G401 (cell line): ENCODE data around the gene ALPK3. TPM values are rescaled to one million over a fixed set of nuclear protein-coding genes. Genes with fewer than 3 reads are reported as not detected.
"Not testable (repeated sequence)": the region's sequence is repeated elsewhere in the genome, so short reads cannot be mapped to it uniquely, and the experiment has no call there.

Experiments
- DNase-seq: peaks from one replicate; pipeline ENCODE4 v3.0.0-alpha.2; 2015; ENCODE audit warnings: low spot score
- in situ Hi-C: cut with HindIII; loops from 2 replicates; pipeline ENCODE4 v1.10.0; 2016; ENCODE audit warnings: low sequenced_read_pairs, mixed read lengths
- total RNA-seq: library from RNA; depleted of rRNA; stranded (reverse); fragments of >200 nt; shearing (Covaris generic); gene quantifications from 2 replicates; pipeline ENCODE4 v1.2.3, GENCODE V29; 2014

ALPK3 gene
- total RNA-seq, 1 experiment from 2014 or later: 0.20 TPM

DNA sequence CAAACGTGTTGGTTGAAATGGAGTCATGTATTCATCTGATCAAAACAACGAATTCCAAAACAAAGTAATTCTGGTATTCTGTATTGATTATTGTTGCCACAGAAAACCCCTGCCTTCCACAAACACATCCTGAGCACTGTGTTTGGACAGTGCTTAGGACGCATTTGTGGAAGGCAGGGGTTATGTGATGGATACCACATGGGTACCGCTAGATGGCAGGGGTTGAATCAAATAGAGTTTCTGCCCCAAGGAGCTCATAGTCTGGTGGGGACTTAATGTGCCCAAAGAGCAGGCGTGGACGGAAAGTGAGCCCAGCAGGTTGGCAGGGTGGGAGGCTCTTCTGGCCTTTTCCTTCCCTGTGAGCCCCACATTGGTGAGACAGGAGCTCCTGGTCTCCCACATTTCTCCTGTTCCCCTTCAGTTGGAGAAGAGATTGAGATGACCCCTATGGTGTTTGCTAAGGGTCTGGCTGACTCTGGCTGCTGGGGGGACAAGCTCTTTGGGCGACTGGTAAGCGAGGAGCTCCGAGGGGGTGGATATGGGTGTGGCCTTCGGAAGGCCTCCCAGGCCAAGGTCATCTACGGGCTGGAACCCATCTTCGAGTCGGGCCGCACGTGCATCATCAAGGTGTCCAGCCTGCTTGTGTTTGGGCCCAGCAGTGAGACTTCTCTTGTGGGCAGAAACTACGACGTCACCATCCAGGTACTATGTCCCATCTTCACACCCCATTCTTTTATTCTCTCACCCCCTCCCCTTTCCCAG, 45.2 kb downstream of the ALPK3 start:
- in situ Hi-C loops: no loop called here
- no peak for DNase-seq

DNA sequence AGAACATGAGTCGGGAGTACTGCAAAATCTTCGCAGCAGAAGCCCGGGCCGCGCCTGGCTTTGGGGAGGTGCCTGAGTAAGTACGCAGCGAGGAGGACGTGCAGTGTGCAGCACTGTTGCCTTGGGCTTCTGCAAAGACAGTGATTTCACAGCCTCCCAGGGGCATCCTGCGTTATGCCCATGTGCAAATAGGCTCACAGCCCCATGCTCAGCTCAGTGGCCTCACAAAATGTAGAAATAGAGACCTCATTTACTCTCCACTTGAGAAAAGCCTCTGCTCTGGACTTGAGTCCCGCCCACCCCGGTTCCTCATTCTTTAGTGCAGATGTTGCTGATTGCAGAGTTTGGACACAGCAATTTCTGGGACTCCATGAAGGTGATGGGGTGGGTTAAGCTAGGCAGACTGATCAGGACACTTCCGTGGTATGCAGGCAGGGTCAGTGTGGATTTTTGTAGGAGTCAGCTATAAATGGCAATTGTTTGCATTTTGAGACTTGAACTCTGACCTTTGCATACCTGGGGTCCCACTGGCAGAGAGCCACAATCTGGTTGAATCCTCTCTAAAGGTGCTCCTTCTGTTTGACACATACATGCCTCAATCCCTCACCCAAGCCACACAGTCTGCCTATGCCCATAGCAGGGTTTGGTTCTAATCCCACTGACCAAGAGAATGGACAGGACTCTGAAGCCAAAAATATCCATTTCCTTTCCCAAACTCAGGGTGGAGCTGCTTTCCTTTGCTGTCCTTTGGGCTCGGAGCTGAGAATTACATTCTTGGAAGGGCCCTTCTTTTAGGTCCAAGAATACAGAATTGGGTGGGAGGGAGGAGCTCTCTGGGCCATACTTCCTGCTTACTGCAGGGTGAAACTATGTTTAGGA, 46.6 kb downstream of the ALPK3 start:
- in situ Hi-C loops: no loop called here
- peak; percentile 3 for DNase-seq

DNA sequence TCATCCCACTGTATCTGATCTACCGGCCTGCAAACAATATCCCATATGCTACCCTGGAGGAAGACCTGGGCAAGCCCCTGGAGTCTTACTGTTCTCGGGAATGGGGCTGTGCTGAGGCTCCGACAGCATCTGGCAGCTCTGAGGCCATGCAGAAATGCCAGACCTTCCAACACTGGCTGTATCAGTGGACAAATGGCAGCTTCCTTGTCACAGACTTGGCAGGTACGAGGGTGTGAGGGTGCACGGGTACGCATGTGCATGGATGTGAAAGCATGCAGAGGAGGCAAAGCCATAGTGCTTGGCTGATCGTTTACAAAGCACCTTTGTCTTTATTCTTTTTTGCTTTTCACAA, 47.3 kb downstream of the ALPK3 start:
- in situ Hi-C loops: no loop called here
- no peak for DNase-seq

DNA sequence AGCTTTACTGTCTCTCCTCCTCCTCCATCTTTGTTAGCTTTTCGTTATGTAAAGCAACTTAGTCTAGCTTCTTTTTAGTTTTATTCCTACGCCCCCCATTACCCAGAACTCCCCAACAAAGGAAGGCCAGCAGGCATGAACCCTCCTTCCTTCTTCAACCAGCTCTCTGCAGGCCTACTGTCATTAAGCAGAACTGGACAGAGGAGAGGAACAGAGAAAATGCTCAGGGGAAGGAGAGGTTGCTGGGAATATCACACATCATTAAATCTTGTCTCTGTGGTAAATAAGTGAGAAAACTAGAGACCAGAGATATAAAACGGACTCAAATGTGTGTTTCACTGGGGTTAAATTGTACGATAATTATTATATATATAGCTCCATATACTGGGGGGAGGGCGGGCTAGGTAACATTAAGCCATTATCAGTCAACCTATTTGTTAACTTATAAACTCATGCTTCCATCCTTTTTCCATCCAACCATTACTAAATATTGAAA, 48.0 kb downstream of the ALPK3 start:
- DNase-seq: no peak
- in situ Hi-C loops: no loop called here

GRCh38 chr15:84868037-84868880, 51.1 kb downstream of the ALPK3 start:
- DNase-seq: no peak
- in situ Hi-C loops: no loop called here

DNA sequence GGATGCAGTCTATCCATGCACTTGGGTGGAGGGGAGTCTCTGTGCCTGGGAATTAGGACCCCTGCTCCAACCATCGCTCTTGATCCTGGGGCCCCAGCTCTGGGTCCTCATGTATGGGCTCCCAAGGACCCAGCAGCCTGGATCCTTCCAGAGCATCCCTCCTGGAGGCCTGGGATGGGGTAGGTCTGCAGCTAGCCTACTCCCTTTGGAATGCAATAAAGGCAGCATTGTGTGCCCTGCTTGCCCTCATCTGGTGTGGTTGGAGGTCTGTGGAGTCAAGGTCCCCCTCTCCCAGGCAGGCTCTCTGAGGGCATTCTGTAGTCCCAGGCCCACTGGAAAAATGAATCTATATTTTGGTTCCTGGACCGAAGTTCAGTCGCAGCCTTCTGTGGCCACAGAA, 52.4 kb downstream of the ALPK3 start:
- DNase-seq: no peak
- in situ Hi-C loops: no loop called here

DNA sequence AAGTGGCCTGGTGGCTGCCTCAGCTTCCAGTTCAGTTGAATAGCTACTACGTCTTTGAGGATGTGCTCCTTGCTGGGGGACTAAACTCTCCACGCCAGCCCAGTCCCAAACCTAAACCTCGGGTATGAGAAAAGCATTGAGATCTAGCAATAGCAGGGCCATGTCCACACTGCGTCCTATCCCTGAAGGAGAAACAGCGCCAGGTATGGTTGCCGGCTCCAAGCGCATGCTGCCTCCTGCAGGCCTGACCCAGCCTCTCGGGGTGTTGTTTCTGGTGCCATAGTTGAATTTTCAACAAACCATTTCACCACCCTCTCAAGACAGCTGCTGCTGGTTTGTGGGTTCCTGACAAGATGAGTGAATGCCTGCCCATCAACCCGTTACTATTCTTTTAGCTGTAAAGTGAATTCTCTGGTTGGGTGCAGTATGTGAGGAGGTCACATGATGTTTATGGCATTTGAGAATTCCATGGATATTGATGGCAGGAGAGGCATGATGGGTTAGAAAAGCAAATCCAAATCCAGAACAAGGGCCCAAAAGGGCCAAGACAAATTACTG, 54.4 kb downstream of the ALPK3 start:
- in situ Hi-C loops: no loop called here
- no peak for DNase-seq

DNA sequence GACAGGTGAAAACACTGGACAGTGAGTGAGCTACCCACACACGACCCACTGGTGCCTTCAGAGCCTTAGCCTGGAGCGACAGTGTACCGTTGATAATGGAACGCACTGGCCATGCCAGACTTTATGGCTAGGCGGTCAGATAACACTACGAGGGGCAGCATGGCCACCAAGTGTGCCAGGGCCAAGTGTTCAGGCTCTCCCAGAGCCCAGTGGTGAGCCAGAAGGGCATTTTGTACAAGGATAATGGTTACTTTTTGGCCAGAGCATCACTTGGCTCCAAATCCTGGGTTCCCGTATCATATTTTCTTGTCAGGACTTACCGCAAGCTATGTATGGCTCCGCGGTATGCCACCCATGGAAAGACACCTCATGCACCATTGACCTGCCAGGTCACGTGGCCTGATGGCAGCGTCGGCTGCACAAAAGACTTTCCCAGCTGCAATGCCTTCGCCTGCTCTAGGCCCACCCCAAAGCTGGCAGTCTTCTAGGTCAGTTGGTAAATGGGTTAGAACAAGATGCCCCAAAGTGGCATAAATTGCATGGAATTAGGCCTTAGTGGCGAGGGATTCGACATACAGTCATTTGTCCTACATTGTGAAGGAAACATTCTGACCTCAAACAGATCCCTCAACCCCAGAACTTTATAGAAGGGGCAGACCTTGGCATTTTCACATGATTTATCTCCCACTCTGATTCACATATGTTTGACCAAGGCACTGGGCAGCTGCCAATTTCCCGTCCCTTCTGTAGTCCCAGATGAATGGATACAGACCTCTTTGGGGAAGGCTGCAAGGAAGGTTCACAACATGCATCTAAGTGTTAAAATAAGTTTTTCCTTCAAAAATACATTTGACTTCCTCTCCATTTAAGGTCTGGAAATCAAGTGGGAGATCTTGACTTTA, 55.1 kb downstream of the ALPK3 start:
- DNase-seq: no peak
- in situ Hi-C loops: no loop called here

GRCh38 chr15:84873997-84874396, 56.8 kb downstream of the ALPK3 start:
- no peak for DNase-seq
- in situ Hi-C loops: no loop called here

DNA sequence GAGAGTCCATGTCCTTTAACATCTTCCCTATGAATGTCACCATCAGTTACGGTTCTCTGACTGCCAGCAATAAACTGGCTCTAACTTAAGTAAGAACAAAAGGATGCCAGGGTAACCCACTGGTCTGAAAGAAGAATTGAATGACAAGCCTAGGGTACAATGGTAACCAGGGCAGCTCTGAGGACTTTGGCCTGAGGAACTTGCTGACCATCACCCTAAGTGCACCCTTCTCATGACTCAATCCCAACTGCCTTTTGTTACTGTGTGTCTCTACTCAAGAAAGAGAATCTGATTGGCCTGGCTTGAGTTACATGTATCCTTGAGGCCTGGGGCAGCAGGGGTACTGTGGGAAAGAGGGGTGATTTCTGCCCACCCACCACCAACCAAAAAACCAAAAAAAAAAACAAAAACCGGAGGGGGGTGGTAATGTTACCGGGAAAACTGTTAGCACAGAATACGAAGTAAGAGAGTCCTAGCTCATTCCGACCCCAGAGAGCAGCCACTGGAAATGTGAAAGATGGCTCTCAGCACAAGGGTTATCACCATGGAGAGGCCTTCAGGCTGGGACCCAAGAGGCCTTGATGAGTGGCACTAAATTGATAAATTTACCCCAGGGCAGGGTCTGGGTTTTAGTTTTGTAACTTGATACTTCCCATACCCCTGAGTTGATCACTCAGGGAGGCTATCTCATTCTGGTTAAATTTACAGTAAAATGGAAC, 58.0 kb downstream of the ALPK3 start:
- in situ Hi-C loops: no loop called here
- DNase-seq: peak; percentile 31

GRCh38 chr15:84876269-84876668, 59.1 kb downstream of the ALPK3 start:
- no peak for DNase-seq
- in situ Hi-C loops: no loop called here

- in situ Hi-C loops, DNase-seq: not testable (repeated sequence)
Observed at GRCh38 chr15:84877701-84878100, 60.5 kb downstream of the ALPK3 start.

DNA sequence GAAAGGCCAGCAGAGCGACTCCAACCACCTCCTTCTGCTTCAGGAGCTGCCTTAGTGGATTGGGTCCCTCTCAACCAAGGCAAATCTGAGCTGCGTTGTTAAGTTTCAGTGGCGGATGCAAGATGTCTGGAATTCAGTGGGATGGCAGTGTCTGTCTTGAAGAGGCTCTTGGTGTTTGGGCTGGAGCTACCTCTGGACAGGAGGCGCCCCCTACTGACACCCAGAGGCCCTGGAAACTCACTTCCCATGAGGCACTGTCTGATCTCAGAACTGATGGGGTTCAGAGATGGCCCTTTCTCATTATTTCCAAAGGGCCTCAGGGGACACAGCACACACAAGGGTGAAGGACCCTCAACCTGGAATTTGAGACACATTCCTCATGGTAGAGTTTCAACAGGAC, 61.3 kb downstream of the ALPK3 start:
- in situ Hi-C loops: no loop called here

DNA sequence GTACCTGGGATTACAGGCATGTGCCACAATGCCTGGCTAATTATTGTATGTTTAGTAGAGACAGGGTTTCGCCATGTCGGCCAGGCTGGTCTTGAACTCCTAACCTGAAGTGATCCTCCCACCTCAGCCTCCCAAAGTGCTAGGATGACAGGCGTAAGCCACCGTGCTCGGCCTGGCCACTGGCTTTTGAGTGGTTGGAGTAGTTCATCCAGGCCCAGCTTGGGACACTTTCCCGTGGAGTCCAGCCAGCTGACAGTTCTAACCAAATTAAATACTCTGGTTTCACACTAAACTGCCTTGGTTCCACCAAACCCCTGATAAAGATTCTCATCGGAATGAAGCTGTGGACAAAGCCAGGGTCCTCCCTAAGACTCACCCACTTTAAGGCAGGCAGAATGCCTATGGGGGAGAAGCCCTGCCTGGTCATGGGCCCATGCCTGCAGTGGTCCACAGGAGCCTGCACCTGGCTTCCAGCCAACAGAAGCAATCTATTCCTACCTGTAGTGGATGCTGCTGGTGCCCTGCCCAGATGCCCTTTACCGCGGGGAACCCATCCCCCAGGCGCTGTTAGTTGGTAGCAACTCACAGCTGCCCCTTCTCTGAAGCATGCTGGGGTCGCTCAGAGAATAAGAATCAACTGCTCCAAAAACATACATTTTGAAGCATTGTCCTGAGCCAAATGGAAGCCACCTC, 62.1 kb downstream of the ALPK3 start:
- no peak for DNase-seq
- in situ Hi-C loops: no loop called here

More for the DNA sequence above, 61.3 kb downstream of the ALPK3 start:
- peak; percentile 62 for DNase-seq

GRCh38 chr15:84880007-84880406, 62.9 kb downstream of the ALPK3 start:
- DNase-seq: no peak
- in situ Hi-C loops: no loop called here

DNA sequence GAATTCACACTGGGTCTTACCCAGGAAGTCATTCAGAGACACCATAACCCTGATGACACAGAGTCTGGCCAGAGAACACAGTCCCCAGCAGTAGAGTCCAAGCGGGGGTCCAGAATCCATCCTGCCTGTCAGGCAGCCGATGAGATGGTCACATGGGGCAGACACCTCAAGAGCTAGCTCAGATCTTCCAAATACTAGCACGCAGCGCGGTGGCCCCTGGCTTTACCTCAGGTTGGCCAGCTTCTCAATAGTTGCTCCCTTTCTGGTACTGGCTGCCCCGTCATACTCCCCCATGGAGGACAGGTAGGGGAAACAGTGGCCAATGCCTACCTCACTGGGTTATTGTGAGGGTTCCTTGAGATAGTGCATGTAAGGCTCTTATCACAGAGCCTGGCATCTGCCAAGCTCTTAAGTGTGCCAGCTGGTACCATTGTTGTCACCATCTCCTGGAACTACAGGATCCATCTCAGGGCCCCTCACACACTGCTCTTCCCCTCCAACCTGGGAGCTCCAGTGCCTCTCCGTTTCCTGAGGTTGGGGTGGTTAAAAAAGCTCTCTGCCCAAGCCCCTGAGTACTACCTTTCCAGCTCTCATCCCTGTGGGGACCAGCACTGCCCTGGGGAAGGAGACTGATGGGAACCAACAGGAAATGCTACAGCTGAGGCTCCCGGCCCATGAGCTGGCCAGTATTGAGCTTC, 63.8 kb downstream of the ALPK3 start:
- no peak for DNase-seq
- in situ Hi-C loops: no loop called here

DNA sequence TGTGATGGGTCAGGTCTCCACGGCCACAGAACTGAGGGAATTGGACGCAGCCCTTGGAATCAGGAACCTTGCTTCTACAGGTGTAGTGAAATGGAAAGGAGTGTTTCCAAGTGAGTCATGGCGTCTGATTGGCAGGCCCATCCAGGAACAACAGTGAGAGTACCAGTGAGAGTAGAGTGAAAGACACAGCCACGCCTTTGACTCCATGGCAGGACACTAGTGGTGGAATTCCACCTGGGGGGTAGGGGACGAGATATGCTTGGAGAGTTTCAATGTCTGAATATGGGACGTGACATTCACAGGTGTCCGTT, 64.3 kb downstream of the ALPK3 start:
- in situ Hi-C loops: no loop called here
- no peak for DNase-seq
